ENCODE results near the gene A4GALT. TPM values are rescaled to one million over a fixed set of nuclear protein-coding genes. Genes with fewer than 3 reads are reported as not detected.
"Not testable (repeated sequence)": the region's sequence is repeated elsewhere in the genome, so short reads cannot be mapped to it uniquely, and the experiment has no call there.

Gene A4GALT
- total RNA-seq, 1 experiment from 2014 or later = 6.9 TPM

DNA sequence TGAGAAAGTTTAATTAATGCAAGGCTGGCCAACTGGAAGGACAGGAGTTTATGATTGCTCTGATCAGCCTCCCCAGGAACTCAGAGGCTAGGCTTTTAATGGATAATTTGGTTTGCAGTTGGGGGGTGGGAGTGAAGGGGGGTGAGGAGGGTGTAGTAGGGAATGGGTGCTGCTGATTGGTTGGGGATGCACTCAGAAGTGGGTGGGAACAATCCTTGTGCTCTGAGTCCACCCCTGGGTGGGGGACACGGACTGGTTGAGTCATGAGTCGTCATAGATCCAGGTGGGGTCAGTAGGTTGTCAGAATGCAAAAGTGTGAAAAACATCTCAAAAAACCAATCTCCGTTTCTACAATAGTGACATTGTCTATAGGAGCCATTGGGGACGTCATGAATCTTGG lies 50.6 kb downstream of the A4GALT start:
- no peak overlapping the region for H3K4me3 ChIP-seq (ENCODE audit: low read depth in 2 of 2, low read length in 2 of 2)
- ATAC-seq = no peak
- ChIA-PET POLR2A (no interaction called here), CTCF (no interaction called here)
- TF ChIP-seq, protein P1, sequence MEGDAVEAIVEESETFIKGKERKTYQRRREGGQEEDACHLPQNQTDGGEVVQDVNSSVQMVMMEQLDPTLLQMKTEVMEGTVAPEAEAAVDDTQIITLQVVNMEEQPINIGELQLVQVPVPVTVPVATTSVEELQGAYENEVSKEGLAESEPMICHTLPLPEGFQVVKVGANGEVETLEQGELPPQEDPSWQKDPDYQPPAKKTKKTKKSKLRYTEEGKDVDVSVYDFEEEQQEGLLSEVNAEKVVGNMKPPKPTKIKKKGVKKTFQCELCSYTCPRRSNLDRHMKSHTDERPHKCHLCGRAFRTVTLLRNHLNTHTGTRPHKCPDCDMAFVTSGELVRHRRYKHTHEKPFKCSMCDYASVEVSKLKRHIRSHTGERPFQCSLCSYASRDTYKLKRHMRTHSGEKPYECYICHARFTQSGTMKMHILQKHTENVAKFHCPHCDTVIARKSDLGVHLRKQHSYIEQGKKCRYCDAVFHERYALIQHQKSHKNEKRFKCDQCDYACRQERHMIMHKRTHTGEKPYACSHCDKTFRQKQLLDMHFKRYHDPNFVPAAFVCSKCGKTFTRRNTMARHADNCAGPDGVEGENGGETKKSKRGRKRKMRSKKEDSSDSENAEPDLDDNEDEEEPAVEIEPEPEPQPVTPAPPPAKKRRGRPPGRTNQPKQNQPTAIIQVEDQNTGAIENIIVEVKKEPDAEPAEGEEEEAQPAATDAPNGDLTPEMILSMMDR (IDR thresholded peaks at IDR 0.05) = no peak
- TF ChIP-seq POLR2AphosphoS5 (IDR thresholded peaks at IDR 0.05; ENCODE audit: low read depth, low read length) (no peak), SIN3A (IDR thresholded peaks at IDR 0.05; ENCODE audit: borderline replicate concordance, insufficient read depth, low read depth, low read length) (no peak), TCF7L2 (IDR thresholded peaks at IDR 0.05; ENCODE audit: low read depth, low read length) (no peak)
- TF ChIP-seq, protein P2, sequence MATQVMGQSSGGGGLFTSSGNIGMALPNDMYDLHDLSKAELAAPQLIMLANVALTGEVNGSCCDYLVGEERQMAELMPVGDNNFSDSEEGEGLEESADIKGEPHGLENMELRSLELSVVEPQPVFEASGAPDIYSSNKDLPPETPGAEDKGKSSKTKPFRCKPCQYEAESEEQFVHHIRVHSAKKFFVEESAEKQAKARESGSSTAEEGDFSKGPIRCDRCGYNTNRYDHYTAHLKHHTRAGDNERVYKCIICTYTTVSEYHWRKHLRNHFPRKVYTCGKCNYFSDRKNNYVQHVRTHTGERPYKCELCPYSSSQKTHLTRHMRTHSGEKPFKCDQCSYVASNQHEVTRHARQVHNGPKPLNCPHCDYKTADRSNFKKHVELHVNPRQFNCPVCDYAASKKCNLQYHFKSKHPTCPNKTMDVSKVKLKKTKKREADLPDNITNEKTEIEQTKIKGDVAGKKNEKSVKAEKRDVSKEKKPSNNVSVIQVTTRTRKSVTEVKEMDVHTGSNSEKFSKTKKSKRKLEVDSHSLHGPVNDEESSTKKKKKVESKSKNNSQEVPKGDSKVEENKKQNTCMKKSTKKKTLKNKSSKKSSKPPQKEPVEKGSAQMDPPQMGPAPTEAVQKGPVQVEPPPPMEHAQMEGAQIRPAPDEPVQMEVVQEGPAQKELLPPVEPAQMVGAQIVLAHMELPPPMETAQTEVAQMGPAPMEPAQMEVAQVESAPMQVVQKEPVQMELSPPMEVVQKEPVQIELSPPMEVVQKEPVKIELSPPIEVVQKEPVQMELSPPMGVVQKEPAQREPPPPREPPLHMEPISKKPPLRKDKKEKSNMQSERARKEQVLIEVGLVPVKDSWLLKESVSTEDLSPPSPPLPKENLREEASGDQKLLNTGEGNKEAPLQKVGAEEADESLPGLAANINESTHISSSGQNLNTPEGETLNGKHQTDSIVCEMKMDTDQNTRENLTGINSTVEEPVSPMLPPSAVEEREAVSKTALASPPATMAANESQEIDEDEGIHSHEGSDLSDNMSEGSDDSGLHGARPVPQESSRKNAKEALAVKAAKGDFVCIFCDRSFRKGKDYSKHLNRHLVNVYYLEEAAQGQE (IDR thresholded peaks at IDR 0.05; ENCODE audit: insufficient read depth in 1 of 2, low read depth in 2 of 2, low read length in 1 of 2) = no peak
- H3K27me3 ChIP-seq (ENCODE audit: control insufficient read depth, insufficient read depth, low read length) = no peaks in the 10 kb centered on the region
- in situ Hi-C loops (cut with HindIII; ENCODE audit: low pct_unique_long_range_greater_than_20kb, low sequenced_read_pairs) (no loop called here), intact Hi-C loops (cut with micrococcal nuclease; ENCODE audit: unreplicated experiment) (no loop called here)
- no TSS peak for BruUV-seq (replicated peaks)
- no peaks in the 10 kb centered on the region for H3K36me3 ChIP-seq (ENCODE audit: control insufficient read depth, insufficient read depth, low read length)
- peaks cover 3% of the 10 kb centered on the region; the same call in 1 of the 2 replicates for H3K4me1 ChIP-seq (ENCODE audit: control insufficient read depth, insufficient read depth, low read length)
- H3K27ac ChIP-seq (ENCODE audit: low read length) = no peak overlapping the region
- H3K9me3 ChIP-seq (ENCODE audit: control insufficient read depth, insufficient read depth, low read depth, low read length) = no peaks in the 10 kb centered on the region
- no peak for DNase-seq (ENCODE audit: low read depth, low spot score)

DNA sequence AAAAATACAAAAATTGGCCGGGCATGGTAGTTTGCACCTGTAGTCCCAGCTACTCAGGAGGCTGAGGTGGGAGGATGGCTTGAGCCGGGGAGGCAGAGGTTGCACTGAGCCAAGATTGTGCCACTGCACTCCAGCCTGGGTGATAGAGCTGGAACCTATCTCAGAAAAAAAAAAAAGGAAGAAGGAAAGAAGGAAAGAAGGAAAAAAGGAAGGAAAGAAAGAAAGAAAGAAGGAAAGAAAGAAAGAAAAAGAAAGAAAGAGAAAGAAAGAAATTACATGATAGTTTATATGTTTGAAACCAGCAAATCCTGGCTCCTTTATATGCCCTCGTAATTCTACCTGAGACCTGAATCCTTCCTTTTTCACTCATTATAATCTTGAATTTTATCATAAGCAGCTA lies 54.3 kb downstream of the A4GALT start:
- intact Hi-C loops (cut with micrococcal nuclease; ENCODE audit: unreplicated experiment); H3K9me3 ChIP-seq (ENCODE audit: control insufficient read depth, insufficient read depth, low read depth, low read length); ATAC-seq; H3K4me3 ChIP-seq (ENCODE audit: low read depth in 2 of 2, low read length in 2 of 2); H3K27me3 ChIP-seq (ENCODE audit: control insufficient read depth, insufficient read depth, low read length); in situ Hi-C loops (cut with HindIII; ENCODE audit: low pct_unique_long_range_greater_than_20kb, low sequenced_read_pairs); H3K36me3 ChIP-seq (ENCODE audit: control insufficient read depth, insufficient read depth, low read length); H3K27ac ChIP-seq (ENCODE audit: low read length); BruUV-seq (replicated peaks); H3K4me1 ChIP-seq (ENCODE audit: control insufficient read depth, insufficient read depth, low read length); DNase-seq (ENCODE audit: low read depth, low spot score): not testable (repeated sequence)
- POLR2A ChIA-PET = interaction anchor here (0.6 kb wide), 1 partner anchor 10 kb away, joined by 5 read pairs; no protein-coding TSS in a partner anchor
- CTCF ChIA-PET = interaction anchor here (0.6 to 0.7 kb wide), 4 partner anchors 11 to 385 kb away, joined by 3 to 7 read pairs (median 4); no protein-coding TSS in a partner anchor

DNA sequence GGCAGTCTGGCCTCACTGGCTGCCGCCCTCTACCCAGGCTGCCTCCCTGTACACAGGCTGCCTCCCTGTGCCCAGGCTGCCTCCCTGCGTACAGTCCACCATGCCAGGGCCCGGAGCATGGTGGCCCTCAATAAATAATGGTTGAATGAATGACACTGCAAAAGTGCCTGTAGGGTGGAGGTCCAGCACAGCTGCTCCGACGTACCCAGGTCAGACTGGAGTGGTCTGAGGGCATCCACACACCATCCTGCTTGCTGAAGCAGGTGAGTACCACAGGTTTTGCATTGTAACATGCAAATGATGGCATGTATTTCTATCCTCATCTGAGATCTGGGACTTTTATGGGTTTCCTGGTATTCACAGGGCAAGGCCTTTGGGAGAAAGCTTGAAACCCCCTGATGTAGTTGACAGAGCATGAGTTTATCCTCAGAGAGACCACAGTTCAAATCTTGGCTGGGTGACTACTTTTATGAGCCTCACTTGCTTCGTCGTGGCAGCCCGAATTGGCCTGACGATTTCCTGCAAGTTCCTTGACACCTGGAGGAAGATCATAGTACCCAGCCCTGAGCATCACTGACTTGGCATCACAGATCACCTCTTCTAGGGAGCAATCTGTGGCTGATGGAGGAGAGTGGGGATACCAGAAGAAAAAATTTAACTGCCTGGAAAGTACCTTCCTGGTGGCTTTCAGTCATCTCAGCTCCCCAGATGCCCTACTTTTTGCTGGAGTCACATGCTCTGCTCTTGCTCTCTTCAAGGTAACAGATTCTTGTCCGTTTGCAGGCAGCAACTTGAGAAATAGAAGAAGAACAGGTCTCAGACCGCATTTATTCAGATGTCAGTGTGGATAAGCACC lies 55.5 kb downstream of the A4GALT start:
- TF ChIP-seq, protein P1 (IDR thresholded peaks at IDR 0.05) = no peak
- no peak for TF ChIP-seq TCF7L2 (IDR thresholded peaks at IDR 0.05; ENCODE audit: low read depth, low read length)
- TF ChIP-seq, protein P2 (IDR thresholded peaks at IDR 0.05; ENCODE audit: insufficient read depth in 1 of 2, low read depth in 2 of 2, low read length in 1 of 2) = no peak
- TF ChIP-seq POLR2AphosphoS5 (IDR thresholded peaks at IDR 0.05; ENCODE audit: low read depth, low read length) = no peak
- TF ChIP-seq SIN3A (IDR thresholded peaks at IDR 0.05; ENCODE audit: borderline replicate concordance, insufficient read depth, low read depth, low read length) = no peak
- in situ Hi-C loops (cut with HindIII; ENCODE audit: low pct_unique_long_range_greater_than_20kb, low sequenced_read_pairs) = no loop called here
- H3K27ac ChIP-seq (ENCODE audit: low read length) = no peak overlapping the region
- no peak for DNase-seq (ENCODE audit: low read depth, low spot score)
- BruUV-seq (replicated peaks) = no TSS peak
- intact Hi-C loops (cut with micrococcal nuclease; ENCODE audit: unreplicated experiment) = no loop called here
- H3K4me1 ChIP-seq (ENCODE audit: control insufficient read depth, insufficient read depth, low read length) = no peaks in the 10 kb centered on the region
- H3K4me3 ChIP-seq (ENCODE audit: low read depth in 2 of 2, low read length in 2 of 2) = no peak overlapping the region
- H3K36me3 ChIP-seq (ENCODE audit: control insufficient read depth, insufficient read depth, low read length) = no peaks in the 10 kb centered on the region
- no peaks in the 10 kb centered on the region for H3K9me3 ChIP-seq (ENCODE audit: control insufficient read depth, insufficient read depth, low read depth, low read length)
- ChIA-PET CTCF (no interaction called here), POLR2A (no interaction called here)
- H3K27me3 ChIP-seq (ENCODE audit: control insufficient read depth, insufficient read depth, low read length) = no peaks in the 10 kb centered on the region
- ATAC-seq = no peak
